NCI-H446 treated with DMSO at 0.1 percent for 48 hours (cell line): Measurements from ENCODE around the gene ALOX5AP.

Experiments used
- DNase-seq: peaks from one replicate; lab custom pipeline; 2025; lab: John Stamatoyannopoulos, UW

ALOX5AP gene

GRCh38 chr13:30735025-30735871 lies at the start of gene ALOX5AP:
TSS of gene ALOX5AP (plus strand) at chr13:30735543. CDS start at chr13:30735606, 63 bp downstream.
- DNase-seq: no peak

GRCh38 chr13:30685987-30686386 lies 49.4 kb upstream of the ALOX5AP start:
- DNase-seq: no peak

- DNase-seq: no peak
These were observed 47.7 kb upstream of the ALOX5AP start for GRCh38 chr13:30687601-30688000.

- no peak for DNase-seq
These were observed 45.6 kb upstream of the ALOX5AP start for GRCh38 chr13:30689752-30690151.

- peak; percentile 57 for DNase-seq
These were observed 44.8 kb upstream of the ALOX5AP start for GRCh38 chr13:30690282-30691188.

- DNase-seq: no peak
These were observed 43.2 kb upstream of the ALOX5AP start for GRCh38 chr13:30692113-30692512.

GRCh38 chr13:30696278-30697176 lies 38.8 kb upstream of the ALOX5AP start:
- no peak for DNase-seq

GRCh38 chr13:30697177-30697953 lies 38.0 kb upstream of the ALOX5AP start:
- DNase-seq: no peak

- no peak for DNase-seq
These were observed 37.3 kb upstream of the ALOX5AP start for GRCh38 chr13:30697996-30698401.

- no peak for DNase-seq
These were observed 36.8 kb upstream of the ALOX5AP start for GRCh38 chr13:30698488-30699005.

GRCh38 chr13:30700364-30700763 lies 35.0 kb upstream of the ALOX5AP start:
- no peak for DNase-seq

GRCh38 chr13:30702006-30702405 lies 33.3 kb upstream of the ALOX5AP start:
- no peak for DNase-seq

- no peak for DNase-seq
These were observed 30.7 kb upstream of the ALOX5AP start for GRCh38 chr13:30704596-30704995.

- no peak for DNase-seq
These were observed 29.7 kb upstream of the ALOX5AP start for GRCh38 chr13:30705680-30706079.

GRCh38 chr13:30708541-30708940 lies 26.8 kb upstream of the ALOX5AP start:
- no peak for DNase-seq

GRCh38 chr13:30710442-30710841 lies 24.9 kb upstream of the ALOX5AP start:
- DNase-seq: no peak

- no peak for DNase-seq
These were observed 24.0 kb upstream of the ALOX5AP start for GRCh38 chr13:30711375-30711774.

GRCh38 chr13:30711837-30712236 lies 23.5 kb upstream of the ALOX5AP start:
- no peak for DNase-seq

GRCh38 chr13:30712536-30713532 lies 22.5 kb upstream of the ALOX5AP start:
- no peak for DNase-seq
